ENCODE data around the gene ACTL7B.
"Not testable (repeated sequence)": the region's sequence is repeated elsewhere in the genome, so short reads cannot be mapped to it uniquely, and the experiment has no call there.

The ACTL7B gene

GRCh38 chr9:108855888-108856287, at the start of gene ACTL7B:
Gene ACTL7B, minus strand, starts transcription at chr9:108855986. Its CDS starts 56 bp downstream, at chr9:108855930.
- DNase-seq: no peak

- DNase-seq: no peak
Measured at GRCh38 chr9:108905494-108905893, 49.7 kb upstream of the ACTL7B start.

- no peak for DNase-seq
Measured at GRCh38 chr9:108904161-108904560, 48.4 kb upstream of the ACTL7B start.

GRCh38 chr9:108903420-108904103, 47.8 kb upstream of the ACTL7B start:
- no peak for DNase-seq

GRCh38 chr9:108900176-108900575, 44.4 kb upstream of the ACTL7B start:
- no peak for DNase-seq

GRCh38 chr9:108899023-108899695, 43.4 kb upstream of the ACTL7B start:
- DNase-seq: not testable (repeated sequence)

- DNase-seq: no peak
Measured at GRCh38 chr9:108897324-108898096, 41.7 kb upstream of the ACTL7B start.

- DNase-seq: no peak
Measured at GRCh38 chr9:108894225-108894997, 38.6 kb upstream of the ACTL7B start.

- no peak for DNase-seq
Measured at GRCh38 chr9:108889649-108890067, 33.9 kb upstream of the ACTL7B start.

GRCh38 chr9:108886594-108887271, 30.9 kb upstream of the ACTL7B start:
- not testable (repeated sequence) for DNase-seq

- no peak for DNase-seq
Measured at GRCh38 chr9:108885643-108886348, 30.0 kb upstream of the ACTL7B start.

- no peak for DNase-seq
Measured at GRCh38 chr9:108884701-108885100, 28.9 kb upstream of the ACTL7B start.

GRCh38 chr9:108883085-108883484, 27.3 kb upstream of the ACTL7B start:
- DNase-seq: no peak

GRCh38 chr9:108882052-108882888, 26.5 kb upstream of the ACTL7B start:
- no peak for DNase-seq

GRCh38 chr9:108880738-108881316, 25.0 kb upstream of the ACTL7B start:
- no peak for DNase-seq

- no peak for DNase-seq
Measured at GRCh38 chr9:108877524-108877923, 21.7 kb upstream of the ACTL7B start.

GRCh38 chr9:108876425-108876824, 20.6 kb upstream of the ACTL7B start:
- no peak for DNase-seq

GRCh38 chr9:108874058-108874788, 18.4 kb upstream of the ACTL7B start:
- DNase-seq: no peak

- no peak for DNase-seq
Measured at GRCh38 chr9:108869092-108869725, 13.4 kb upstream of the ACTL7B start.

Data from NCI-H1417 treated with DMSO at 0.1 percent for 48 hours (cell line).